ENCODE data around the gene ALDH16A1. TPM values are rescaled to one million over a fixed set of nuclear protein-coding genes. Genes with fewer than 3 reads are reported as not detected.
A peak's percentile ranks its signal among the peaks of the same experiment; 100 is the strongest.
"Not testable (repeated sequence)": the region's sequence is repeated elsewhere in the genome, so short reads cannot be mapped to it uniquely, and the experiment has no call there.

Gene ALDH16A1
- total RNA-seq, 2 donors from 2014 or later, result 22.6 to 57.9 TPM

- Histone ChIP-seq H3K9ac (ENCODE audit: low read depth in 2 of 2, low read length in 2 of 2) (no peak overlapping the region), H3K4me1 (peaks cover 5% of the 10 kb centered on the region), H3K4me3 (no peak overlapping the region), H3K27ac (peak overlapping the region; percentile 18), H3K36me3 (no peaks in the 10 kb centered on the region), H3K27me3 (no peaks in the 10 kb centered on the region), H3K9me3 (no peaks in the 10 kb centered on the region)
- TF ChIP-seq CTCF (IDR thresholded peaks at IDR 0.05), result no peak
- intact Hi-C loops (cut with DNase I), result no loop called here
- DNase-seq, result no peak
These were observed 3.3 kb downstream of the ALDH16A1 start for GRCh38 chr19:49456326-49456725.

GRCh38 chr19:49458567-49458903 lies 5.5 kb downstream of the ALDH16A1 start:
- DNase-seq, result no peak
- Histone ChIP-seq H3K9me3 (no peaks in the 10 kb centered on the region), H3K27me3 (no peaks in the 10 kb centered on the region), H3K27ac (peak overlapping the region; percentile 44), H3K36me3 (no peaks in the 10 kb centered on the region), H3K4me3 (no peak overlapping the region), H3K9ac (ENCODE audit: low read depth in 2 of 2, low read length in 2 of 2) (peak overlapping the region; percentile 14 to 58), H3K4me1 (peaks cover 5% of the 10 kb centered on the region)
- intact Hi-C loops (cut with DNase I), result no loop called here
- TF ChIP-seq CTCF (IDR thresholded peaks at IDR 0.05), result no peak

- no peak overlapping the region for H3K27ac ChIP-seq
- H3K36me3 ChIP-seq, result no peaks in the 10 kb centered on the region
- no peak overlapping the region for H3K4me3 ChIP-seq
- H3K4me1 ChIP-seq, result peaks cover under 1% of the 10 kb centered on the region
- TF ChIP-seq CTCF (IDR thresholded peaks at IDR 0.05), result no peak
- intact Hi-C loops (cut with DNase I), result no loop called here
- no peaks in the 10 kb centered on the region for H3K9me3 ChIP-seq
- no peaks in the 10 kb centered on the region for H3K27me3 ChIP-seq
- no peak for DNase-seq
- no peak overlapping the region for H3K9ac ChIP-seq (ENCODE audit: low read depth in 2 of 2, low read length in 2 of 2)
These were observed 6.4 kb downstream of the ALDH16A1 start for GRCh38 chr19:49459388-49459787.

- DNase-seq; H3K36me3 ChIP-seq; H3K27me3 ChIP-seq; H3K4me1 ChIP-seq; intact Hi-C loops (cut with DNase I); H3K9me3 ChIP-seq; H3K4me3 ChIP-seq; H3K27ac ChIP-seq; H3K9ac ChIP-seq (ENCODE audit: low read depth in 2 of 2, low read length in 2 of 2): not testable (repeated sequence)
These were observed 8.1 kb downstream of the ALDH16A1 start for GRCh38 chr19:49461130-49461529.

GRCh38 chr19:49461656-49462055 lies 8.6 kb downstream of the ALDH16A1 start:
- Histone ChIP-seq H3K9me3 (no peaks in the 10 kb centered on the region), H3K27ac (no peak overlapping the region), H3K36me3 (no peaks in the 10 kb centered on the region), H3K4me1 (no peaks in the 10 kb centered on the region), H3K4me3 (no peak overlapping the region), H3K27me3 (no peaks in the 10 kb centered on the region), H3K9ac (ENCODE audit: low read depth in 2 of 2, low read length in 2 of 2) (no peak overlapping the region)
- no peak for TF ChIP-seq CTCF (IDR thresholded peaks at IDR 0.05)
- intact Hi-C loops (cut with DNase I), result no loop called here
- no peak for DNase-seq

GRCh38 chr19:49462492-49462891 lies 9.5 kb downstream of the ALDH16A1 start:
- no peaks in the 10 kb centered on the region for H3K36me3 ChIP-seq
- TF ChIP-seq CTCF (IDR thresholded peaks at IDR 0.05), result no peak

More at GRCh38 chr19:49462492-49462891, 9.5 kb downstream of the ALDH16A1 start:
- Histone ChIP-seq H3K9ac (ENCODE audit: low read depth in 2 of 2, low read length in 2 of 2) (no peak overlapping the region), H3K9me3 (no peaks in the 10 kb centered on the region), H3K4me1 (no peaks in the 10 kb centered on the region), H3K4me3 (no peak overlapping the region), H3K27ac (no peak overlapping the region), H3K27me3 (no peaks in the 10 kb centered on the region)
- intact Hi-C loops (cut with DNase I), result no loop called here
- no peak for DNase-seq

Measured in colonic mucosa (tissue), 4 donors.